ENCODE results near the gene NR1H3. TPM values are rescaled to one million over a fixed set of nuclear protein-coding genes. Genes with fewer than 3 reads are reported as not detected.

NR1H3 gene
- total RNA-seq, 1 experiment from 2014 or later, result 31.6 TPM

GRCh38 chr11:47270331-47271271 lies 12.8 kb downstream of the NR1H3 start:
- peaks cover 14% of the 10 kb centered on the region; the same call in 1 of the 2 replicates for H4K20me1 ChIP-seq (ENCODE audit: low read length)
- intact Hi-C loops (cut with micrococcal nuclease), result loop anchor here (2.0 kb wide), 1 partner anchor 84 kb away; no protein-coding TSS in a partner anchor

GRCh38 chr11:47271328-47271727 lies 13.5 kb downstream of the NR1H3 start:
- no peak for DNase-seq
- TSS peak; percentile 37 for BruUV-seq (replicated peaks)
- Histone ChIP-seq H3K4me1 (ENCODE audit: insufficient read depth, low read length) (peaks cover 19% of the 10 kb centered on the region), H2AFZ (ENCODE audit: low read length) (0 out of 2 replicates have a peak overlapping the region, but pooled peaks have one; percentile 37), H3K79me2 (ENCODE audit: low read length) (peaks cover 41% of the 10 kb centered on the region), H4K20me1 (ENCODE audit: low read length) (peaks cover 14% of the 10 kb centered on the region; the same call in 1 of the 2 replicates), H3K36me3 (ENCODE audit: low read depth, low read length) (peaks cover 13% of the 10 kb centered on the region), H3K27ac (ENCODE audit: low read length) (no peak overlapping the region), H3K4me3 (ENCODE audit: low read length) (peak overlapping the region; percentile 71; the same call in 1 of the 2 replicates), H3K9me2 (replicated peaks; ENCODE audit: low read length) (no peaks in the 10 kb centered on the region), H3K9me3 (ENCODE audit: low read length) (no peaks in the 10 kb centered on the region), H3F3A (ENCODE audit: low read length, unreplicated experiment) (no peaks in the 10 kb centered on the region), H3K4me2 (ENCODE audit: low read length) (peak overlapping the region; percentile 93), H3K27me3 (ENCODE audit: low read length) (no peaks in the 10 kb centered on the region), H3K9ac (ENCODE audit: low read length) (no peak overlapping the region)
- CTCF ChIA-PET, result interaction anchor here (1.0 to 1.1 kb wide), 2 partner anchors 12 to 83 kb away, joined by 8 to 13 read pairs; no protein-coding TSS in a partner anchor
- ATAC-seq, result no peak
- POLR2A ChIA-PET (ENCODE audit: unreplicated experiment), result no interaction called here
- TF ChIP-seq EZH2phosphoT487 (IDR thresholded peaks at IDR 0.05; ENCODE audit: borderline replicate concordance, low read length) (no peak), CTCF (conservative IDR thresholded peaks at IDR 0.05; ENCODE audit: low read depth, low read length) (no peak), EZH2 (IDR thresholded peaks at IDR 0.05; ENCODE audit: low read length, unreplicated experiment) (no peak)
- intact Hi-C loops (cut with micrococcal nuclease), result loop anchor here (2.0 kb wide), 1 partner anchor 83 kb away; no protein-coding TSS in a partner anchor

More at GRCh38 chr11:47270331-47271271, 12.8 kb downstream of the NR1H3 start:
- ATAC-seq (peak; percentile 3), DNase-seq (peak; percentile 49)
- Histone ChIP-seq H3K4me2 (ENCODE audit: low read length) (peak overlapping the region; percentile 93), H3K4me3 (ENCODE audit: low read length) (peak overlapping the region; percentile 71), H3K79me2 (ENCODE audit: low read length) (peaks cover 41% of the 10 kb centered on the region), H3K4me1 (ENCODE audit: insufficient read depth, low read length) (peaks cover 20% of the 10 kb centered on the region), H2AFZ (ENCODE audit: low read length) (peak overlapping the region; percentile 95; the same call in 1 of the 2 replicates), H3K27ac (ENCODE audit: low read length) (peak overlapping the region; percentile 82; the same call in 1 of the 2 replicates), H3K9me3 (ENCODE audit: low read length) (no peaks in the 10 kb centered on the region), H3K9ac (ENCODE audit: low read length) (peak overlapping the region; percentile 75), H3K9me2 (replicated peaks; ENCODE audit: low read length) (no peaks in the 10 kb centered on the region), H3K36me3 (ENCODE audit: low read depth, low read length) (peaks cover 6% of the 10 kb centered on the region), H3K27me3 (ENCODE audit: low read length) (no peaks in the 10 kb centered on the region), H3F3A (ENCODE audit: low read length, unreplicated experiment) (no peaks in the 10 kb centered on the region)
- BruUV-seq (replicated peaks), result no TSS peak
- POLR2A ChIA-PET (ENCODE audit: unreplicated experiment), result no interaction called here
- CTCF ChIA-PET, result interaction anchor here (1.0 to 1.1 kb wide), 2 partner anchors 11 to 84 kb away, joined by 8 to 13 read pairs; no protein-coding TSS in a partner anchor
- TF ChIP-seq CTCF (conservative IDR thresholded peaks at IDR 0.05; ENCODE audit: low read depth, low read length) (peak; percentile 43; the same call in 1 of the 2 replicates), EZH2 (IDR thresholded peaks at IDR 0.05; ENCODE audit: low read length, unreplicated experiment) (no peak)
